NCI-H146 treated with DMSO at 0.1 percent for 48 hours (cell line): ENCODE measurements around the gene CISD3.
"Not testable (repeated sequence)": the region's sequence is repeated elsewhere in the genome, so short reads cannot be mapped to it uniquely, and the experiment has no call there.

ENCODE experiments used
- DNase-seq: peaks from one replicate; lab custom pipeline; 2025; ENCODE audit not compliant: unreplicated experiment; lab: John Stamatoyannopoulos, UW

The CISD3 gene

GRCh38 chr17:38707678-38708351, 22.3 kb upstream of the CISD3 start:
- no peak for DNase-seq

GRCh38 chr17:38709104-38709820, 20.9 kb upstream of the CISD3 start:
- no peak for DNase-seq

DNA sequence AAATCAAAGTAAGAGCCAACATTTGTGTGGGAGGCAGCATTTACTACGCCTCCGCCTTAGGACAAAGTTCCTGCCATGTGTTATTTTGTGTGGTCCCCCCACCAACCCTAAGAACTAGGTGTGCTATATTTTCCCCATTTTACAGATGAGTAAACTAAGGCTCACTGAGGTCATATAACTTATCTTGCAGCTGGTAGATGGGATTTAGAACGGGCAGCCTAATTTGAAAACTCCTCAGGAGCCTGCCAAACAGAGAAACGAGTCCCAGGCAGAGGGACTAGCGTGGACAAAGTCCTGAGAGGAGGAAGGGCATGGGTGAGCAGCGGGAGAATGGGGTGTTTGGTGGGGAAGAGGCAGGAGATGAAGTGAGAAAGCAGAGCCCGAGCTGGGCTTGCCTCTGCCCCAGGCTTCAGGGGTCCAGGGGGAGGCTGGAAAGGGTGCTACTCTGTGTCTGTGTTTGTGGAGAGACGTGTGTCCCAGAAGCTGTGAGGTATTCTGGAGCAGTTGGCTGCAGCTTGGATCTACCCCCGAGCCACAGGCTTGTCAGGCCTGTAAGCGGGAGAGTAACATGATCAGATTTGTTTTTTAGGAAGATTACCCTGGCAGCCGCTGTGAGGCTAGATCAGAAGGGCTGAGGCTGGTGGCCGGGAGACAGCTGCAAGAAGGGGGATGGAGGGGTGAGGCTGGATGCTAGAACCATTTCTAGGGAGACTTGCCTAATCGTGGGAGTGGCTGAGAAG, 20.1 kb upstream of the CISD3 start:
- DNase-seq: no peak

DNA sequence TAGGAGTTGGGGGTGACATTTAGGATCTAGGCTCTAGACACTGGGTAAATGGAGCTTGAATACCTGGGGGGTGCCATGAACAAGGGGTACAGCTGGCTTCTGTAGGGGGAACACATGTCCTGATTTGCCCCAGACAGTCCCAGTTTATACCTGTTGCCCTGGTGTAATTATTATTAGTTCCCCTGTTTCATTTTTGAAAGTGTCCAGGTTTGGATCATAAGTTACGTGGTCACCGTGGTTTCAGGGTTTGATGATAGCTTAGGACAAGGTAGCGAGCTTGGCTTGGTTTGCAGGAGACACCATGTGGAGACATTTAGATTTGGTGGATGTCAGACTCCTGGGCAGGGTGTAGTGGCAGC, 19.6 kb upstream of the CISD3 start:
- no peak for DNase-seq

DNA sequence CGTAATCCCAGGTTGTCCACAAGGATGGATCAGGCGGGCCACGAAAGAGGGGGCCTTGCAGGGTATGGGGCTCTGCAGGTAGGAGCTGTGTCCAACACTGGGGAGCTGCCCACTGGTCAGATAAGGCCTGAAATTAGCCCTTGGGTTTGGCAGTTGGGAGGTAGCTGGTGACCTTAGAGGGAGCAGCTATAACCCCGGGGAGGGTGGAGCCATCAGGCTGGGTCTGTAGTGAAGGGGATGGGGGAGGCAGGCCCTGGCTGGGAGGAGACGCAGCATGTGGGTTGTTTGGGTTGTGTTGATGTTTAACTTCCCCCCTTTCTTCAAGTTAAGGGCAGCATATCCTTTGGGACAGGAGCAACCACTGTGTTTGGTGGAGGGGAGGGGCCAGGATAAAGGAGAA, 19.2 kb upstream of the CISD3 start:
- no peak for DNase-seq

DNA sequence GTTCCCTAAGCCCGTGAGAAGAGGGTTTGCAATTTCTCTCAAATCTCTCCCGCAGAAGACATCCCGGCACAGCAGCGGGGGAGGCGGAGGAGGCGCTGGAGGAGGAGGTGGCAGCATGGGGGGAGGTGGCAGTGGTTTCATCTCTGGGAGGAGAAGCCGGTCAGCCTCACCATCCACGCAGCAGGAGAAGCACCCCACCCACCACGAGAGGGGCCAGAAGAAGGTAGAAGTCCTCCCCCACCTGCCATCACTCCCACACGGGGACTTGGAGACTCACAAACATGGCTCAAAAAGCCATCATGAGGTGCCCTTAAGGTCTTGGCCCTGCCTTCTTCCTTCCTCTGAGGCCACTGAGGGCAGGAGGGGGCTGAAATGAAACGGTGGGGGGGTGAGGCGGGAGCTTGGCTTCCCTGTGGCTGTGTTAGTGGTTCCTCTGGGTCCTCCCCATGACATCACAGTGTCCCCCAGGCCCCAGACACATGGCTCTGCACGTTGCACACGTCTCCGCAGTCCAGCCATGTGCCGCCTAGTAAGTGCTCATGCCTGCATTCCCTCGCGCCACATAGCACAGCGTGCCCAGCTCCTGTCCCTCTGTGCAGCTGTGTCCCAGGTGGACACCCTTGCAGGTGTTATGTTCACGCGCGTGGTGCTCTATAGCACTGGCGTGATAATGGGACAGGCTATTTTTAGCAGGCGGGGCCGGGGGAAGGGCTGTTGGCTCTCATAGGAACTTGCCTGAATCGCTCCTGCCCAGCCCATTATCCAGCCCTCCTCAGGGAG, 18.2 kb upstream of the CISD3 start:
- DNase-seq: no peak

DNA sequence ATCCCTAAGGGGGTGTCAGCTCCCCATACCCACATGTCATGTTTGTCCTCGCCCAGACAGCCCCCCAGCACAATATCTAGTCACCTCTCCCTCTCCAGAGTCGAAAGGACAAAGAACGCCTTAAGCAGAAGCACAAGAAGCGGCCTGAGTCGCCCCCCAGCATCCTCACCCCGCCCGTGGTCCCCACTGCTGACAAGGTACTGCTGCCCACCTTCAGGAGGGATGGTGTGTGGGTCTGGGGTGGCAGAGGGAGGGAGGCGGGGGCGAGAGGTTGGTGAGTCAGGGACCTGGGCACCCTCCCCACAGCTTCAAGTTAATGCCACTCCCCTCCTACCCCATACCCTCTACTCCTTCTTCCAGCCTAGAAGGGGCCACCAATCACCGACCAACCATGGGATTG, 17.5 kb upstream of the CISD3 start:
- no peak for DNase-seq

- DNase-seq: no peak
Observed at GRCh38 chr17:38713456-38714075, 16.6 kb upstream of the CISD3 start.

DNA sequence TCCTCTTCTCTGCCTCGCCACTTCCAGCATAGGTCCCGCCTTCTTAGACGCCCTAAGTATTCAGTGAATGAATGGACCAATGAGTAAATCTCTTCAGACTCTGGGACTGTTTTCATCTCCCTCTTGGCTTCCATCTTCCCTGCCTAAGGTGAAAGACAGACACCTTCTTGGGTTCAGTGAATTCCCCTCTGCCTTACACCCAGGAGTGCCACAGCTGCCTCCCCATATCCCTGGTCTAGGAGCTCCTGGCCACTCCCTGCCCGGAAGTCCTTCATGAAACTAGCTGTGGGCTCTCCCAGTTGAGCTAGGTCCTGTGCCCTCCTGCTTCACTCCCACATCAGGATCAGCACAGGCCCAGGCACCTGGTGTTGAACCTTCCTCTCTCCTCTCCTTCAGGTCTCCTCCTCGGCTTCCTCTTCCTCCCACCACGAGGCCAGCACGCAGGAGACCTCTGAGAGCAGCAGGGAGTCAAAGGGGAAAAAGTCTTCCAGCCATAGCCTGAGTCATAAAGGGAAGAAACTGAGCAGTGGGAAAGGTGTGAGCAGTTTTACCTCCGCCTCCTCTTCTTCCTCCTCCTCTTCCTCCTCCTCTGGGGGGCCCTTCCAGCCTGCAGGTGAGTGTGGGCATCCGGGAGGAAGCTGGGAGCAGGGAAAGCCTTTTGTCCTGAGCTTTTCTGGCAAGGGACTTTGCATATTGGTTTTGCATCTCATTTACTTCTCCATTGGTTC, 14.8 kb upstream of the CISD3 start:
- DNase-seq: no peak

DNA sequence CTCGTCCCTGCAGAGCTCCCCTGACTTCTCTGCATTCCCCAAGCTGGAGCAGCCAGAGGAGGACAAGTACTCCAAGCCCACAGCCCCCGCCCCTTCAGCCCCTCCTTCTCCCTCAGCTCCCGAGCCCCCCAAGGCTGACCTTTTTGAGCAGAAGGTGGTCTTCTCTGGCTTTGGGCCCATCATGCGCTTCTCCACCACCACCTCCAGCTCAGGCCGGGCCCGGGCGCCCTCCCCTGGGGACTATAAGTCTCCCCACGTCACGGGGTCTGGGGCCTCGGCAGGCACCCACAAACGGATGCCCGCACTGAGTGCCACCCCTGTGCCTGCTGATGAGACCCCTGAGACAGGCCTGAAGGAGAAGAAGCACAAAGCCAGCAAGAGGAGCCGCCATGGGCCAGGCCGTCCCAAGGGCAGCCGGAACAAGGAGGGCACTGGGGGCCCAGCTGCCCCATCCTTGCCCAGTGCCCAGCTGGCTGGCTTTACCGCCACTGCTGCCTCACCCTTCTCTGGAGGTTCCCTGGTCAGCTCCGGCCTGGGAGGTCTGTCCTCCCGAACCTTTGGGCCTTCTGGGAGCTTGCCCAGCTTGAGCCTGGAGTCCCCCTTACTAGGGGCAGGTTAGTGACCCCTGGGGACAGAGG, 13.7 kb upstream of the CISD3 start:
- DNase-seq: no peak

DNA sequence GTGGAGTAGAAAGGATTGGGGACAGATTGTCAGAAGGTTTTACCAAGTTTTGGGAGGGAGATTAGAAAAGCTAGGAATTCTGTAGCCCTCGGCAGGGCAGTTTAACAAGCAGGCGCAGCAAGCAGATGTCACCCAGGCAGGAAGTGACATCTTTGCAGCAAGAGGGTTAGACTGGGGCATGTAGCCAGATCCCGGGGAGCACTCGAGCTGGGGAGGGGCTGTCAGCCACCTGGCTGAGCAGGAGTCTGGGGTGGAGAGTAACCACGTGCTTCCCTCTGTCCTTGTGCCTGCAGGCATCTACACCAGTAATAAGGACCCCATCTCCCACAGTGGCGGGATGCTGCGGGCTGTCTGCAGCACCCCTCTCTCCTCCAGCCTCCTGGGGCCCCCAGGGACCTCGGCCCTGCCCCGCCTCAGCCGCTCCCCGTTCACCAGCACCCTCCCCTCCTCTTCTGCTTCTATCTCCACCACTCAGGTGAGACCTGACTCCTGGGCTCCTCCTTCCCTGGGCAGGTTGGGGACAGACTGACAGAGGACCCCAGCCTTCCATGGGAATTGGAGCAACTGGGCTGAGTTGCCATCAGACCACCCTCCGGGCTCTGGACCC, 12.9 kb upstream of the CISD3 start:
- no peak for DNase-seq

DNA sequence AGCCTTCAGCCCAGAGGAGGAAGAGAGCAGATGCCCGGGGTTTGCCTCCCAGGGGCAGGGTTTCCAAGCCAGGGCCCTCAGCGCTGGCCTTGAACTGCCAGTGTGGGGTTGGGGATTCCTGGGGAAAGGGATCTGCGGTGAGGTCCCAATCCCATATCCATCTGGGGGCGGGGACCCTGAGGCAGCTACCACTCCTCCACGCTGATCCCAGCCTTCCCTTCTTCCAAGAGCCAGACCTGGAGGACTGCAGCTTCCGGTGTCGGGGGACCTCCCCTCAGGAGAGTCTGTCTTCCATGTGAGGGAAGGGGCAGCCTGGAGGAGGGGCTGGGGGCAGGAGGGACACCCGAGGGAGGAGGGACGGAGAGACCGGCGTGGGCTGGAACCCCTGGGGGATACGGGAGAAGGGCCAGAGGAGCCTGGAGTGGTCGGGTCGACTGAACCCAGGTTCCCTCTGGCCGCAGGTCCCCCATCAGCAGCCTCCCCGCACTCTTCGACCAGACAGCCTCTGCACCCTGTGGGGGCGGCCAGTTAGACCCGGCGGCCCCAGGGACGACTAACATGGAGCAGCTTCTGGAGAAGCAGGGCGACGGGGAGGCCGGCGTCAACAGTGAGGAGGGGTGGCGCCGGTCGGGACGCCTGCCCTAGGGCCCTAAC, 10.7 kb upstream of the CISD3 start:
- no peak for DNase-seq

DNA sequence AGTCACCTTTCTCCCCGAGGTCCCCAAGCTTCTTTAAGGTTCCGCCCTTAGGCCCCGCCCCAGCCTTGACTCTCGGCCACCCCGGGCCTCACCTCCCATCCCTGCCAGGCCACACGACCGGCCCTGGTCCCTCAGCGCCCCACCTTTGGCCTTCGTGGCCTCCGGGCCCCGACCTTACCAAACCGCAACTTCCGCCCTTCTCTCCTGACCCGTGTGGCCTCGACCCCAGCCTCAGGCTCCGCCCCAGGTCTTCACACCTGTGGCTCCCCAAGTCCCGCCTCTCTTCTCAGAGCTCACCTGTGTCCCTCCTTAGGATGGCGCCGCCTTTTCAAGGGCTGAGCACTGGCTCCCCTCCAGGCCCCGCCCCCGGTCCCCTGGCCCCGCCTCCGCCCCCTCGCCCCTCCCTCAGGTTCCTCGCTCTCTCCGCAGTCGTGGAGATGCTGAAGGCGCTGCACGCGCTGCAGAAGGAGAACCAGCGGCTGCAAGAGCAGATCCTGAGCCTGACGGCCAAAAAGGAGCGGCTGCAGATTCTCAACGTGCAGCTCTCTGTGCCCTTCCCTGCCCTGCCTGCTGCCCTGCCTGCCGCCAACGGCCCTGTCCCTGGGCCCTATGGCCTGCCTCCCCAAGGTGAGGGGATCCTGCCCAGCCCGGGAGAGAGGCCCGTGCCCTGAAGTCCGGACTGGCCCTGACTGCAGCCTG, 10.0 kb upstream of the CISD3 start:
- no peak for DNase-seq

- DNase-seq: no peak
Observed at GRCh38 chr17:38720941-38721340, 9.2 kb upstream of the CISD3 start.

DNA sequence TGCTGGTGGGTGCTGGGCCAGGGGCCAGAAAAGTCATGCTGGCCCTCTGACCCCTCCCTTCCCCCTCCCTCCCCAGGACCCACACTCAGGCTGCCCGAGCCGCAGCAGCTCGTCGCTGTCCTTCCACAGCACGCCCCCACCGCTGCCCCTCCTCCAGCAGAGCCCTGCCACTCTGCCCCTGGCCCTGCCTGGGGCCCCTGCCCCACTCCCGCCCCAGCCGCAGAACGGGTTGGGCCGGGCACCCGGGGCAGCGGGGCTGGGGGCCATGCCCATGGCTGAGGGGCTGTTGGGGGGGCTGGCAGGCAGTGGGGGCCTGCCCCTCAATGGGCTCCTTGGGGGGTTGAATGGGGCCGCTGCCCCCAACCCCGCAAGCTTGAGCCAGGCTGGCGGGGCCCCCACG, 8.3 kb upstream of the CISD3 start:
- DNase-seq: no peak

- DNase-seq: no peak
Observed at GRCh38 chr17:38724337-38724988, 5.7 kb upstream of the CISD3 start.

- no peak for DNase-seq
Observed at GRCh38 chr17:38725066-38725465, 5.1 kb upstream of the CISD3 start.

DNA sequence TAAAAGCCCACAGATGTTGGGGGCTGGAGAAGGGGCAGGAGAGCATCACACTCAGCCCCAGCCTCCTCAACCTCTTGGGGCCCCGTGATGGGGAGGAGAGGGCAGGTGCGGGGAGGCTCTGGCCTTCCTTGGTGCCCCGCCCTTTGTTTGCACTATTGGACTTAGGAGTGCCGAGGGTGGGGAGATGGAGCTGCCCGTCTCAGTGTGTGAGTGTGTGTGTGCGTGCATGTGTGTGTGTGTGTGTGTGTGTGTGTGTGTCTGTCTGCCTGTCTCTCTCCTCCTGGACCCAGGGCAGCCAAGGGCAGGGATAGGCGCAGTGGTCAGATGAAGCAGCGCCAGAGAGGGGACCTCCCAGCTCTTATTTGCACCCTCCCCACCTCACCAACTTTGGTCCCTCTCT, 4.0 kb upstream of the CISD3 start:
- DNase-seq: not testable (repeated sequence)
